NT2/D1 (cell line): ENCODE results near the gene CAMK4.

ENCODE experiments used
- SUZ12 ChIP-seq: IDR thresholded peaks from 2 replicates; pipeline ENCODE4 v1.6.1; 2011; ENCODE audit not compliant: insufficient read length, insufficient read depth; ENCODE audit errors: extremely low read depth
- YY1 ChIP-seq: IDR thresholded peaks from 2 replicates; pipeline ENCODE4 v1.6.1; 2011; ENCODE audit not compliant: insufficient read length, insufficient read depth
- ZNF274 ChIP-seq: IDR thresholded peaks from 2 replicates; pipeline ENCODE4 v1.6.1; 2011; ENCODE audit warnings: mild to moderate bottlenecking, low read depth, low read length

- TF ChIP-seq YY1 (no peak), SUZ12 (no peak), ZNF274 (no peak)
Measured at GRCh38 chr5:111197523-111197922, 26.7 kb upstream of the CAMK4 start.
